Breast epithelium (tissue), 3 donors: ENCODE results near the gene IDH3B.

Experiments used
- CTCF ChIP-seq, 3 donors: fragments of 450-650 bp; IDR thresholded peaks; one replicate each; pipeline ENCODE4 v1.5.1; 2016 to 2017; ENCODE audit warnings: antibody characterized with exemption in 3 of 3, mild to moderate bottlenecking in 3 of 3, moderate library complexity in 3 of 3
- POLR2A ChIP-seq: fragments of 450-650 bp; IDR thresholded peaks from one replicate; pipeline ENCODE4 v1.6.1; 2016; ENCODE audit warnings: antibody characterized with exemption, mild to moderate bottlenecking, moderate library complexity
- POLR2AphosphoS5 ChIP-seq, 3 donors: sonication (generic); formaldehyde crosslinking; IDR thresholded peaks; one replicate each; pipeline ENCODE4 v1.6.1; 2017; ENCODE audit warnings: antibody characterized with exemption in 3 of 3

GRCh38 chr20:2619961-2620595 lies 43.9 kb downstream of the IDH3B start:
- TF ChIP-seq CTCF (IDR thresholded peaks at IDR 0.05) (no peak), POLR2A (no peak), POLR2AphosphoS5 (IDR thresholded peaks at IDR 0.05) (no peak)
